Measurements from ENCODE around the gene IPO4.

DNA sequence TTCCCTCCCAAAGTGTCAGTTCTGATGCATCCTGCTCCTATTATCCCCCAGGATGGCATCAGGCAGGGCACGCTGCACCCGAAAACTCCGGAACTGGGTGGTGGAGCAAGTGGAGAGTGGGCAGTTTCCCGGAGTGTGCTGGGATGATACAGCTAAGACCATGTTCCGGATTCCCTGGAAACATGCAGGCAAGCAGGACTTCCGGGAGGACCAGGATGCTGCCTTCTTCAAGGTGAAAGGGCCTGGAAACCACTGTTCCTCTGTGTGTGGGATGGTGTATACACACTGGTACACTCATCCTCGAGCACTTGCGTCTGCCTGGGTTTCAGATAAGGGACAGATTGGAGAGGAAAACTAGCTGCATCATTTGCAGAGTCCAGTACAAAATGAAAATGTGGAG is 26.5 kb downstream of the IPO4 start:
- no peak for TF ChIP-seq POLR2A (IDR thresholded peaks at IDR 0.05; ENCODE audit: low read depth, low read length)
- TF ChIP-seq POLR2AphosphoS5 (IDR thresholded peaks at IDR 0.05; ENCODE audit: low read depth, low read length) = no peak

Data from GM12892 (cell line).